Measurements from ENCODE around the gene TRPV3.

TRPV3 gene

DNA sequence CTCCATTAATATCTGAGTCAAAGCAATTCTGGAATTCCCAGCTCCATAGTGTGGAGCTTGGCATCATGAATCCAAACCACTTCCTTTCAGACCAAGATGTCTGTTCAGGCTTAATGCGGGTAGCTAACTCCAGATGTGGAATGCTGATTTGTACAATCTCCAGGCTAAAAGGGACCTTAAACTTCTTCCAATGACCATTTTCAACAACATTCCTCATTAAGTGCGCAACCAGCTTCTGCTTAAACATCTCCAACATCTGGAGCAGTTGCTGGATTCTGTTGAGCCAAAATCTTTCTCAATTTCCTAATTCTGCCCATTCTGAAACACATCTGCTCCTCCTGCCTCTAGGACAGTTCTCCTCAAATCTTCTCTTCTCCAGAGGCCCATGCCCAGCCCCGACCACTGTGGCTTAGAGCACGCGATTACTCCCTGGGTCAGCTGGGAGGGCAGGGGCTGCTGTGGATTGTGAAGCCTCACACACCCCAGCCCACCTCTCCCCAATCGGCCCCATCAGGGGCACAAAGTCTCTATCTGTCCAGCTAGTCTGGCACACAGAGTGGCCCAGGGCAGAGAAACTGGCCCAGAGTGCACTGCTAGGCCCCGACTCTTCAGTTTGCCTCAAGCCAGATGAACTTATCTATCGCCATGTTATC, 45.6 kb downstream of the TRPV3 start:
- Histone ChIP-seq H3K27me3 (ENCODE audit: insufficient read depth, poor library complexity, severe bottlenecking) (no peaks in the 10 kb centered on the region), H3K27ac (ENCODE audit: poor library complexity, severe bottlenecking) (no peak overlapping the region), H3K4me3 (ENCODE audit: severe bottlenecking) (no peak overlapping the region), H3K9me3 (ENCODE audit: severe bottlenecking) (no peaks in the 10 kb centered on the region), H3K4me1 (ENCODE audit: insufficient read depth, poor library complexity, severe bottlenecking) (no peaks in the 10 kb centered on the region), H3K36me3 (ENCODE audit: low read depth) (no peaks in the 10 kb centered on the region)
- no peak for ATAC-seq (ENCODE audit: low read depth)
- TF ChIP-seq, protein P1, sequence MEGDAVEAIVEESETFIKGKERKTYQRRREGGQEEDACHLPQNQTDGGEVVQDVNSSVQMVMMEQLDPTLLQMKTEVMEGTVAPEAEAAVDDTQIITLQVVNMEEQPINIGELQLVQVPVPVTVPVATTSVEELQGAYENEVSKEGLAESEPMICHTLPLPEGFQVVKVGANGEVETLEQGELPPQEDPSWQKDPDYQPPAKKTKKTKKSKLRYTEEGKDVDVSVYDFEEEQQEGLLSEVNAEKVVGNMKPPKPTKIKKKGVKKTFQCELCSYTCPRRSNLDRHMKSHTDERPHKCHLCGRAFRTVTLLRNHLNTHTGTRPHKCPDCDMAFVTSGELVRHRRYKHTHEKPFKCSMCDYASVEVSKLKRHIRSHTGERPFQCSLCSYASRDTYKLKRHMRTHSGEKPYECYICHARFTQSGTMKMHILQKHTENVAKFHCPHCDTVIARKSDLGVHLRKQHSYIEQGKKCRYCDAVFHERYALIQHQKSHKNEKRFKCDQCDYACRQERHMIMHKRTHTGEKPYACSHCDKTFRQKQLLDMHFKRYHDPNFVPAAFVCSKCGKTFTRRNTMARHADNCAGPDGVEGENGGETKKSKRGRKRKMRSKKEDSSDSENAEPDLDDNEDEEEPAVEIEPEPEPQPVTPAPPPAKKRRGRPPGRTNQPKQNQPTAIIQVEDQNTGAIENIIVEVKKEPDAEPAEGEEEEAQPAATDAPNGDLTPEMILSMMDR (IDR thresholded peaks at IDR 0.05; ENCODE audit: poor library complexity, severe bottlenecking): no peak
- no peak for DNase-seq (ENCODE audit: low spot score)

DNA sequence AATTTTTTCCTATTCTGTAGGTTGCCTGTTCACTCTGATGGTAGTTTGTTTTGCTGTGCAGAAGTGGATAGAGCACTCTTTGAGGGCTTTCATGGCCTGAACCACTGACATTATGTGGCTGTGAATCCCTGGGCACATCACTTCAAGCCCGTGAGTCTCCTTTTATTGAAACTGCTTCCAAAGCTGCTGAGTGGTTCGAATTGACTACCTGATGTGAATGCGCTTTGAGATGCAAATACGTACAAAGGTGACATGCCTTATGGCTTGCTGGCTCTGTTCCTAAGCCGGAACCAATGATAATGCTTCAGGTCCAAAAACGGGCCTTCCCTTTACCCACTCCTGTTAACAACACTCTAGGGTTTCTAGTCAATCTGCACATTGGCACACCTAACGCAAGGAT, 47.5 kb downstream of the TRPV3 start:
- Histone ChIP-seq H3K36me3 (ENCODE audit: low read depth) (no peaks in the 10 kb centered on the region), H3K27me3 (ENCODE audit: insufficient read depth, poor library complexity, severe bottlenecking) (no peaks in the 10 kb centered on the region), H3K4me1 (ENCODE audit: insufficient read depth, poor library complexity, severe bottlenecking) (no peaks in the 10 kb centered on the region), H3K27ac (ENCODE audit: poor library complexity, severe bottlenecking) (no peak overlapping the region), H3K9me3 (ENCODE audit: severe bottlenecking) (no peaks in the 10 kb centered on the region), H3K4me3 (ENCODE audit: severe bottlenecking) (no peak overlapping the region)
- ATAC-seq (ENCODE audit: low read depth) (no peak), DNase-seq (ENCODE audit: low spot score) (no peak)
- TF ChIP-seq, protein P1 (IDR thresholded peaks at IDR 0.05; ENCODE audit: poor library complexity, severe bottlenecking): no peak

DNA sequence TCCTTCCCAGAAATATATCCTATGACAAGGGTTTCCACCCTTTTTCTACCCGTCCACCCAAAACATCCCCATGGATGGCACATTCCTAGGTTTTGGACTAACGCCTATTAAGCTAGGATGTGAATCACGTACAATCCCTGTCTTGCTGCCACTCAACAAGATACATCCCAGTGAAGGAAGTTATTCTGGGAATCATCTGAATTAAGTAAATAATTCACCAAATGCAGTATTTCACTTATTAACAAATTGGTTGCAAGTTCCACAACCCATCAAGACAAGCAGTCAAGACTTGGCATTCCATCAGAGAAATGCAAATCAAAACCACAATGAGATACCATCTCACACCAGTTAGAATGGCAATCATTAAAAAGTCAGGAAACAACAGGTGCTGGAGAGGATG, 49.7 kb downstream of the TRPV3 start:
- no peaks in the 10 kb centered on the region for H3K36me3 ChIP-seq (ENCODE audit: low read depth)
- TF ChIP-seq, protein P1 (IDR thresholded peaks at IDR 0.05; ENCODE audit: poor library complexity, severe bottlenecking): no peak
- no peaks in the 10 kb centered on the region for H3K9me3 ChIP-seq (ENCODE audit: severe bottlenecking)
- DNase-seq (ENCODE audit: low spot score): no peak
- H3K27ac ChIP-seq (ENCODE audit: poor library complexity, severe bottlenecking): no peak overlapping the region
- ATAC-seq (ENCODE audit: low read depth): no peak
- H3K4me3 ChIP-seq (ENCODE audit: severe bottlenecking): no peak overlapping the region
- H3K4me1 ChIP-seq (ENCODE audit: insufficient read depth, poor library complexity, severe bottlenecking): no peaks in the 10 kb centered on the region
- H3K27me3 ChIP-seq (ENCODE audit: insufficient read depth, poor library complexity, severe bottlenecking): no peaks in the 10 kb centered on the region

DNA sequence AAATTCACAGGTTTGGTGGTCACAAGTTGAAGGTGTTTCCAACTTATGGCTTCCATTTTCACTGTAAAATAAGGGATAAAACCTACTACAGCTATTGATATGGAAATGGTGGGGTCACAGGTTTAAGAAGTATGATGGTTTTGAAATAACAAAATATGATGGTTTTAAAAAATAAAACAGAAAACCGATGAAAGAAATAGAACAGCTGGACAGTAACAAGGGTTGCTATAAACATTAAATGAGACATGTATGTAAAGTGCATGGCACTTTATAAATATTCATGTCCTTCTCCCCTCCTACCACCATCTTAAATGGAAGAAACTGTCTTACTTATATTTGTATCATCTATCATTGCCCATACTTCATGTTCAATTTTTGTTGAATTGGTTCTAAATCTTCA, 50.5 kb downstream of the TRPV3 start:
- no peaks in the 10 kb centered on the region for H3K9me3 ChIP-seq (ENCODE audit: severe bottlenecking)
- ATAC-seq (ENCODE audit: low read depth): no peak
- TF ChIP-seq, protein P1 (IDR thresholded peaks at IDR 0.05; ENCODE audit: poor library complexity, severe bottlenecking): no peak
- DNase-seq (ENCODE audit: low spot score): no peak
- H3K36me3 ChIP-seq (ENCODE audit: low read depth): no peaks in the 10 kb centered on the region
- no peaks in the 10 kb centered on the region for H3K27me3 ChIP-seq (ENCODE audit: insufficient read depth, poor library complexity, severe bottlenecking)
- H3K4me1 ChIP-seq (ENCODE audit: insufficient read depth, poor library complexity, severe bottlenecking): no peaks in the 10 kb centered on the region
- no peak overlapping the region for H3K27ac ChIP-seq (ENCODE audit: poor library complexity, severe bottlenecking)
- H3K4me3 ChIP-seq (ENCODE audit: severe bottlenecking): no peak overlapping the region

DNA sequence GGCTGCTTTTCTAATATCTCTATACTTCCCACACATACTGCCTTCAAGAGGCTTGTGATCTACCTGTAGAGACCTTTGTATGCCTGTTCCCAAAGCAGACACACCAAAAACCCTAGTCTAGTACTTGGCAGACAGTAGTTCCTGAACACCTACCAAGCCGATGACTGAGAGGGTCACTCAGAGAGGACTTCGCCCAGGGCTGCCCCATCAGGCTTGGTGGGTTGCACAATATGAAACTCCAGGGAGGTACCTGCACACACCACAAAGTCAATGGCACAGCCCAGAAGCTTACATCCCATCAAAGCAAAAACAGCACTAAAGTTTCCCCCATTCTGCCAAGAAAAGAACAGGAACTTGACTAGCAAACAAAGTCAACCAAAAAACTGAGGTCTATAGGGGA, 51.6 kb downstream of the TRPV3 start:
- no peaks in the 10 kb centered on the region for H3K9me3 ChIP-seq (ENCODE audit: severe bottlenecking)
- no peak overlapping the region for H3K27ac ChIP-seq (ENCODE audit: poor library complexity, severe bottlenecking)
- no peaks in the 10 kb centered on the region for H3K4me1 ChIP-seq (ENCODE audit: insufficient read depth, poor library complexity, severe bottlenecking)
- DNase-seq (ENCODE audit: low spot score): no peak
- TF ChIP-seq, protein P1 (IDR thresholded peaks at IDR 0.05; ENCODE audit: poor library complexity, severe bottlenecking): no peak
- no peaks in the 10 kb centered on the region for H3K36me3 ChIP-seq (ENCODE audit: low read depth)
- ATAC-seq (ENCODE audit: low read depth): no peak
- no peaks in the 10 kb centered on the region for H3K27me3 ChIP-seq (ENCODE audit: insufficient read depth, poor library complexity, severe bottlenecking)
- no peak overlapping the region for H3K4me3 ChIP-seq (ENCODE audit: severe bottlenecking)
